ENCODE measurements around the gene ZFHX3. TPM values are rescaled to one million over a fixed set of nuclear protein-coding genes. Genes with fewer than 3 reads are reported as not detected.
A peak's percentile ranks its signal among the peaks of the same experiment; 100 is the strongest.

Gene ZFHX3
- total RNA-seq, 2 donors from 2014 or later: 57.7 to 70.1 TPM

DNA sequence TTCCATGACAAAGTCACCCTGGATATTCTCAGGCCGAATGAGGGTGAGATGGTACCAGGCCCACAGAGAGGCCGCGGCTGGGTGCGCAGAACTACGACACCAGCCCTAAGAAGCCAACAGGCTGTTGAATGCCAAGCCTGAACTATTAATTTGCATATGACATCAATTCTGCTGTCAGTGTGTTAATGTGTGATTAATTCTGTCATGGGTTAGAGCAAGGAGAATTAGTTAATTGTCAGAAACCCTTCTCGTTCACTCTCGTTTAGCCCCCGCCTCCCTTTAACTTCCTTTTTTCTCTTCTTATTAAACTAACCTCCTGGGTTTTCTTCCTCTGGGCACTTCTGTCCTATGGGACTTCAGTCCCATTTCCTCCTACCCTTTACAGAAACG lies 123.4 kb downstream of the ZFHX3 start:
- Histone ChIP-seq H3K27ac (no peak overlapping the region), H3K9me3 (no peaks in the 10 kb centered on the region), H3K4me1 (ENCODE audit: control insufficient read depth in 1 of 2, low read depth in 2 of 2) (peaks cover 17 to 37% of the 10 kb centered on the region in 2 donors), H3K4me3 (no peak overlapping the region), H3K27me3 (replicated peaks; ENCODE audit: insufficient read depth) (no peaks in the 10 kb centered on the region), H3K36me3 (no peaks in the 10 kb centered on the region)
- DNase-seq (ENCODE audit: low spot score): no peak
- TF ChIP-seq, protein P1, sequence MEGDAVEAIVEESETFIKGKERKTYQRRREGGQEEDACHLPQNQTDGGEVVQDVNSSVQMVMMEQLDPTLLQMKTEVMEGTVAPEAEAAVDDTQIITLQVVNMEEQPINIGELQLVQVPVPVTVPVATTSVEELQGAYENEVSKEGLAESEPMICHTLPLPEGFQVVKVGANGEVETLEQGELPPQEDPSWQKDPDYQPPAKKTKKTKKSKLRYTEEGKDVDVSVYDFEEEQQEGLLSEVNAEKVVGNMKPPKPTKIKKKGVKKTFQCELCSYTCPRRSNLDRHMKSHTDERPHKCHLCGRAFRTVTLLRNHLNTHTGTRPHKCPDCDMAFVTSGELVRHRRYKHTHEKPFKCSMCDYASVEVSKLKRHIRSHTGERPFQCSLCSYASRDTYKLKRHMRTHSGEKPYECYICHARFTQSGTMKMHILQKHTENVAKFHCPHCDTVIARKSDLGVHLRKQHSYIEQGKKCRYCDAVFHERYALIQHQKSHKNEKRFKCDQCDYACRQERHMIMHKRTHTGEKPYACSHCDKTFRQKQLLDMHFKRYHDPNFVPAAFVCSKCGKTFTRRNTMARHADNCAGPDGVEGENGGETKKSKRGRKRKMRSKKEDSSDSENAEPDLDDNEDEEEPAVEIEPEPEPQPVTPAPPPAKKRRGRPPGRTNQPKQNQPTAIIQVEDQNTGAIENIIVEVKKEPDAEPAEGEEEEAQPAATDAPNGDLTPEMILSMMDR (IDR thresholded peaks at IDR 0.05): no peak
- no peak for ATAC-seq (ENCODE audit: insufficient number of reproducible peaks, low FRiP score, low read depth)

- Histone ChIP-seq H3K27ac (no peak overlapping the region), H3K4me1 (ENCODE audit: control insufficient read depth in 1 of 2, low read depth in 2 of 2) (peaks cover 17 to 29% of the 10 kb centered on the region in 2 donors), H3K36me3 (no peaks in the 10 kb centered on the region), H3K27me3 (replicated peaks; ENCODE audit: insufficient read depth) (no peaks in the 10 kb centered on the region), H3K9me3 (no peaks in the 10 kb centered on the region), H3K4me3 (no peak overlapping the region)
- DNase-seq (ENCODE audit: low spot score) (no peak), ATAC-seq (ENCODE audit: insufficient number of reproducible peaks, low FRiP score, low read depth) (no peak)
- TF ChIP-seq, protein P1 (IDR thresholded peaks at IDR 0.05): no peak
Observed at GRCh38 chr16:72923757-72924156, 124.2 kb downstream of the ZFHX3 start.

- H3K27me3 ChIP-seq (replicated peaks; ENCODE audit: insufficient read depth): no peaks in the 10 kb centered on the region
- peak overlapping the region; percentile 56 to 63 for H3K27ac ChIP-seq
- no peak for ATAC-seq (ENCODE audit: insufficient number of reproducible peaks, low FRiP score, low read depth)
- no peak for DNase-seq (ENCODE audit: low spot score)
- TF ChIP-seq, protein P1 (IDR thresholded peaks at IDR 0.05): no peak
- H3K4me3 ChIP-seq: peak overlapping the region; percentile 68
- no peaks in the 10 kb centered on the region for H3K36me3 ChIP-seq
- peaks cover 17 to 28% of the 10 kb centered on the region in 2 donors for H3K4me1 ChIP-seq (ENCODE audit: control insufficient read depth in 1 of 2, low read depth in 2 of 2)
- no peaks in the 10 kb centered on the region for H3K9me3 ChIP-seq
Observed at GRCh38 chr16:72922714-72923113, 125.2 kb downstream of the ZFHX3 start.

DNA sequence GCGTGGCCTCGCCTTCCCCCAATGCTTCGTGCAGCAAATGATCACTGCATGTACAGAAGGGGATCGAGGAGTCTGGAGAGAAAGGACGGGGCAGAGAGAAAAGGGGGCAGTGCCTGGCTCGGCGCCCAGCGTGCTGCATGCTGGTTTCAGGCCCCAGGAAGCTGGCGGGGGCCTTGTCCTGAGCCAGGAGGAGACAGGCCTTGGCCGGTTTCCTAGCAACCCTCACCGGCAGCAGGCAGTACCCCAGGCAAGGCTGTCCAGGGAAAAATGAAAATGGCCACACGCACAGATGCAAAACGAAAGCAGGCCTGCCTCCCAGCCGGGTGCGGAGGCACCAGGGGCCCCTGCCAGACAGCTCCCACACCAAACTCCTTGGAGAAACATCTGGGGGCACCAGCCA lies 126.3 kb downstream of the ZFHX3 start:
- peak overlapping the region; percentile 56 to 63 for H3K27ac ChIP-seq
- TF ChIP-seq, protein P1 (IDR thresholded peaks at IDR 0.05): no peak
- H3K4me3 ChIP-seq: peak overlapping the region; percentile 68
- DNase-seq (ENCODE audit: low spot score) (no peak), ATAC-seq (ENCODE audit: insufficient number of reproducible peaks, low FRiP score, low read depth) (peak; percentile 53)
- H3K27me3 ChIP-seq (replicated peaks; ENCODE audit: insufficient read depth): no peaks in the 10 kb centered on the region
- H3K4me1 ChIP-seq (ENCODE audit: control insufficient read depth in 1 of 2, low read depth in 2 of 2): peaks cover 12 to 22% of the 10 kb centered on the region in 2 donors
- no peaks in the 10 kb centered on the region for H3K36me3 ChIP-seq
- no peaks in the 10 kb centered on the region for H3K9me3 ChIP-seq

GRCh38 chr16:72921106-72921505 lies 126.8 kb downstream of the ZFHX3 start:
- Histone ChIP-seq H3K36me3 (no peaks in the 10 kb centered on the region), H3K4me1 (ENCODE audit: control insufficient read depth in 1 of 2, low read depth in 2 of 2) (peaks cover 10 to 26% of the 10 kb centered on the region in 2 donors), H3K9me3 (no peaks in the 10 kb centered on the region), H3K27me3 (replicated peaks; ENCODE audit: insufficient read depth) (no peaks in the 10 kb centered on the region), H3K27ac (peak overlapping the region; percentile 56 to 63), H3K4me3 (peak overlapping the region; percentile 68)
- ATAC-seq (ENCODE audit: insufficient number of reproducible peaks, low FRiP score, low read depth) (no peak), DNase-seq (ENCODE audit: low spot score) (no peak)
- TF ChIP-seq, protein P1 (IDR thresholded peaks at IDR 0.05): no peak
